ENCODE results near the gene ITLN1.
"Not testable (repeated sequence)": the region's sequence is repeated elsewhere in the genome, so short reads cannot be mapped to it uniquely, and the experiment has no call there.

DNA sequence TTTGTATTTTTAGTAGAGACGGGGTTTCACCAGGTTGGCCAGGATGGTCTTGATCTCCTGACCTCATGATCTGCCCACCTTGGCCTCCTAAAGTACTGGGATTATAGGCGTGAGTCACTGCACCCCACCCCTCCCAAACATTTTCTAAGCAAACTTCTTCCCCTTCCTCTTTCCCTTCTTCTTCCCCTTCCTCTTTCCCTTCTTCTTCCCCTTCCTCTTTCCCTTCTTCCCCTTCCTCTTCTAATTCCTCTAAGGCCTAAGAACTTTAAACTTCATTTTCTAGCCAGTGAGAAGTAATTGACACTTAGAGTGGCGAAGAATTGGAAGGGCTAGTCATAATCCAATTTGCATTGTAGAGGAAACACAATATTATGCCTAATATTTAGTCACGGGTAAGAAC lies 9.4 kb downstream of the ITLN1 start:
- TF ChIP-seq, protein P1, sequence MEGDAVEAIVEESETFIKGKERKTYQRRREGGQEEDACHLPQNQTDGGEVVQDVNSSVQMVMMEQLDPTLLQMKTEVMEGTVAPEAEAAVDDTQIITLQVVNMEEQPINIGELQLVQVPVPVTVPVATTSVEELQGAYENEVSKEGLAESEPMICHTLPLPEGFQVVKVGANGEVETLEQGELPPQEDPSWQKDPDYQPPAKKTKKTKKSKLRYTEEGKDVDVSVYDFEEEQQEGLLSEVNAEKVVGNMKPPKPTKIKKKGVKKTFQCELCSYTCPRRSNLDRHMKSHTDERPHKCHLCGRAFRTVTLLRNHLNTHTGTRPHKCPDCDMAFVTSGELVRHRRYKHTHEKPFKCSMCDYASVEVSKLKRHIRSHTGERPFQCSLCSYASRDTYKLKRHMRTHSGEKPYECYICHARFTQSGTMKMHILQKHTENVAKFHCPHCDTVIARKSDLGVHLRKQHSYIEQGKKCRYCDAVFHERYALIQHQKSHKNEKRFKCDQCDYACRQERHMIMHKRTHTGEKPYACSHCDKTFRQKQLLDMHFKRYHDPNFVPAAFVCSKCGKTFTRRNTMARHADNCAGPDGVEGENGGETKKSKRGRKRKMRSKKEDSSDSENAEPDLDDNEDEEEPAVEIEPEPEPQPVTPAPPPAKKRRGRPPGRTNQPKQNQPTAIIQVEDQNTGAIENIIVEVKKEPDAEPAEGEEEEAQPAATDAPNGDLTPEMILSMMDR (IDR thresholded peaks at IDR 0.05; ENCODE audit: borderline replicate concordance, extremely low read depth, low read length, poor library complexity, severe bottlenecking), result not testable (repeated sequence)
- not testable (repeated sequence) for TF ChIP-seq EZH2 (IDR thresholded peaks at IDR 0.05; ENCODE audit: borderline replicate concordance, low read depth, low read length, severe bottlenecking)
